Middle frontal gyrus (tissue), 1 donor: Measurements from ENCODE around the gene SLC16A2.
"Not testable (repeated sequence)": the region's sequence is repeated elsewhere in the genome, so short reads cannot be mapped to it uniquely, and the experiment has no call there.

Source experiments
- DNase-seq: peaks from one replicate; pipeline ENCODE4 v3.0.0-alpha.2; 2015; ENCODE audit warnings: low spot score; ENCODE audit errors: extremely low spot score

SLC16A2 gene

GRCh38 chrX:74445099-74445498, 23.8 kb downstream of the SLC16A2 start:
- no peak for DNase-seq

GRCh38 chrX:74446876-74447275, 25.6 kb downstream of the SLC16A2 start:
- no peak for DNase-seq

- DNase-seq = no peak
These were observed 27.4 kb downstream of the SLC16A2 start for GRCh38 chrX:74448669-74449068.

- DNase-seq = no peak
These were observed 28.1 kb downstream of the SLC16A2 start for GRCh38 chrX:74449322-74449936.

GRCh38 chrX:74449937-74450330, 28.6 kb downstream of the SLC16A2 start:
- DNase-seq = no peak

GRCh38 chrX:74450803-74451449, 29.6 kb downstream of the SLC16A2 start:
- DNase-seq = no peak

- no peak for DNase-seq
These were observed 30.3 kb downstream of the SLC16A2 start for GRCh38 chrX:74451450-74452198.

- no peak for DNase-seq
These were observed 30.8 kb downstream of the SLC16A2 start for GRCh38 chrX:74452199-74452481.

- DNase-seq = no peak
These were observed 31.9 kb downstream of the SLC16A2 start for GRCh38 chrX:74453178-74453577.

- DNase-seq = not testable (repeated sequence)
These were observed 32.9 kb downstream of the SLC16A2 start for GRCh38 chrX:74454233-74454632.

GRCh38 chrX:74458736-74459135, 37.4 kb downstream of the SLC16A2 start:
- no peak for DNase-seq

- no peak for DNase-seq
These were observed 40.1 kb downstream of the SLC16A2 start for GRCh38 chrX:74461384-74461783.

- DNase-seq = no peak
These were observed 43.4 kb downstream of the SLC16A2 start for GRCh38 chrX:74464722-74465121.

- no peak for DNase-seq
These were observed 44.1 kb downstream of the SLC16A2 start for GRCh38 chrX:74465424-74465823.

GRCh38 chrX:74467656-74468055, 46.4 kb downstream of the SLC16A2 start:
- no peak for DNase-seq

GRCh38 chrX:74473116-74473515, 51.8 kb downstream of the SLC16A2 start:
- DNase-seq = not testable (repeated sequence)

GRCh38 chrX:74490247-74490646, 69.0 kb downstream of the SLC16A2 start:
- no peak for DNase-seq

- no peak for DNase-seq
These were observed 71.5 kb downstream of the SLC16A2 start for GRCh38 chrX:74492720-74493201.

GRCh38 chrX:74493806-74494205, 72.5 kb downstream of the SLC16A2 start:
- DNase-seq = no peak

- no peak for DNase-seq
These were observed 77.6 kb downstream of the SLC16A2 start for GRCh38 chrX:74498924-74499323.

GRCh38 chrX:74500067-74500466, 78.8 kb downstream of the SLC16A2 start:
- DNase-seq = no peak

- no peak for DNase-seq
These were observed 79.3 kb downstream of the SLC16A2 start for GRCh38 chrX:74500555-74500954.

- DNase-seq = no peak
These were observed 84.1 kb downstream of the SLC16A2 start for GRCh38 chrX:74505437-74505836.
